T47D (cell line): ENCODE results near the gene ITPRIPL1.

Experiments used
- DNase-seq, 2 experiments: peaks; one replicate each; pipeline versions ENCODE4 v3.0.0 to v3.0.0-alpha.2; 2011 to 2012; ENCODE audit warnings: low read depth in 1 of 2, low spot score in 1 of 2
- JUND ChIP-seq: IDR thresholded peaks from 2 replicates; pipeline ENCODE4 v1.6.1; 2012; ENCODE audit warnings: low read depth
- in situ Hi-C: cut with HindIII; loops from 2 replicates; pipeline ENCODE4 v1.10.0; 2016; ENCODE audit warnings: low sequenced_read_pairs, low pct_unique_long_range_greater_than_20kb

The ITPRIPL1 gene

GRCh38 chr2:96315005-96315399, 10.1 kb upstream of the ITPRIPL1 start:
- no peak for TF ChIP-seq JUND
- in situ Hi-C loops: no loop called here
- DNase-seq: no peak

GRCh38 chr2:96315400-96316071, 9.6 kb upstream of the ITPRIPL1 start:
- TF ChIP-seq JUND: no peak
- no peak for DNase-seq
- in situ Hi-C loops: no loop called here

GRCh38 chr2:96316999-96317398, 8.1 kb upstream of the ITPRIPL1 start:
- no peak for TF ChIP-seq JUND
- DNase-seq: no peak
- in situ Hi-C loops: no loop called here

GRCh38 chr2:96317584-96317997, 7.5 kb upstream of the ITPRIPL1 start:
- no peak for TF ChIP-seq JUND
- in situ Hi-C loops: no loop called here

GRCh38 chr2:96318723-96319122, 6.4 kb upstream of the ITPRIPL1 start:
- DNase-seq: no peak
- no peak for TF ChIP-seq JUND
- in situ Hi-C loops: no loop called here

More at GRCh38 chr2:96317584-96317997, 7.5 kb upstream of the ITPRIPL1 start:
- DNase-seq: no peak

- DNase-seq: no peak
- in situ Hi-C loops: no loop called here
- no peak for TF ChIP-seq JUND
Observed at GRCh38 chr2:96319396-96319795, 5.7 kb upstream of the ITPRIPL1 start.

GRCh38 chr2:96320326-96320725, 4.8 kb upstream of the ITPRIPL1 start:
- DNase-seq: no peak
- in situ Hi-C loops: no loop called here
- TF ChIP-seq JUND: no peak

- in situ Hi-C loops: no loop called here
Observed at GRCh38 chr2:96320728-96321622, 4.1 kb upstream of the ITPRIPL1 start.

GRCh38 chr2:96323849-96324248, 1.3 kb upstream of the ITPRIPL1 start:
- in situ Hi-C loops: no loop called here
- DNase-seq: no peak
- TF ChIP-seq JUND: no peak

More at GRCh38 chr2:96320728-96321622, 4.1 kb upstream of the ITPRIPL1 start:
- no peak for DNase-seq
- TF ChIP-seq JUND: no peak

- in situ Hi-C loops: no loop called here
- TF ChIP-seq JUND: no peak
- DNase-seq: no peak
Observed at GRCh38 chr2:96324721-96325040, 436 bp upstream of the ITPRIPL1 start.

GRCh38 chr2:96325884-96326255, 753 bp downstream of the ITPRIPL1 start:
- in situ Hi-C loops: no loop called here
- TF ChIP-seq JUND: no peak
- no peak for DNase-seq

- in situ Hi-C loops: no loop called here
- no peak for TF ChIP-seq JUND
- no peak for DNase-seq
Observed at GRCh38 chr2:96326564-96326963, 1.4 kb downstream of the ITPRIPL1 start.
